AG04449 (cell line): ENCODE measurements around the gene MOG.

Experiments used
- CTCF ChIA-PET: fragments of 350-600 bp; formaldehyde crosslinking; extraction: SDS; loops from one replicate; lab custom pipeline; 2021; ENCODE audit warnings: antibody characterized with exemption; lab: Yijun Ruan, JAX
- POLR2A ChIA-PET: fragments of 400-600, 350-600 bp; formaldehyde crosslinking; extraction: SDS; loops from one replicate; lab custom pipeline; 2020; ENCODE audit warnings: antibody characterized with exemption, inconsistent platforms; lab: Yijun Ruan, JAX
- DNase-seq: peaks from one replicate; pipeline ENCODE4 v3.0.0-alpha.2; 2010; ENCODE audit warnings: low read depth, low spot score
- H3K4me3 ChIP-seq: 2 replicates; pipeline ENCODE4 v1.5.1; 2011; ENCODE audit warnings: low read depth, mild to moderate bottlenecking, control low read depth, low read length
- CTCF ChIP-seq: IDR thresholded peaks from one replicate; pipeline ENCODE4 v1.5.1; 2011; ENCODE audit warnings: mild to moderate bottlenecking, moderate library complexity, low read length, control low read depth, inconsistent platforms; ENCODE audit not compliant: insufficient read depth; ENCODE audit errors: missing control alignments

Gene MOG

GRCh38 chr6:29620630-29621029, 36.3 kb upstream of the MOG start:
- DNase-seq = no peak
- H3K4me3 ChIP-seq = no peak overlapping the region
- ChIA-PET POLR2A (interaction anchor here (0.6 kb wide), 1 partner anchor 690 kb away, joined by 4 read pairs; no protein-coding TSS in a partner anchor), CTCF (interaction anchor here (1.0 to 1.6 kb wide), 3 partner anchors 12 to 33 kb away, joined by 3 to 5 read pairs (median 4); no protein-coding TSS in a partner anchor)
- TF ChIP-seq CTCF = no peak

GRCh38 chr6:29624520-29624961, 32.4 kb upstream of the MOG start:
- no peak for DNase-seq
- ChIA-PET CTCF (interaction anchor here (1.4 to 34.7 kb wide), 2 partner anchors 13 to 32 kb away, joined by 5 to 692 read pairs; partner anchors contain the start of gene MOG), POLR2A (no interaction called here)
- TF ChIP-seq CTCF = no peak
- H3K4me3 ChIP-seq = no peak overlapping the region

GRCh38 chr6:29625337-29625930, 31.5 kb upstream of the MOG start:
- no peak for DNase-seq
- TF ChIP-seq CTCF = no peak
- POLR2A ChIA-PET = no interaction called here
- CTCF ChIA-PET = interaction anchor here (34.7 kb wide), 1 partner anchor 31 kb away, joined by 692 read pairs; the partner anchor contains the start of gene MOG
- H3K4me3 ChIP-seq = no peak overlapping the region

GRCh38 chr6:29626948-29627754, 29.7 kb upstream of the MOG start:
- ChIA-PET CTCF (interaction anchor here (1.0 to 34.7 kb wide), 3 partner anchors 13 to 29 kb away, joined by 3 to 692 read pairs (median 3); partner anchors contain the start of gene MOG), POLR2A (interaction anchor here (0.6 to 0.9 kb wide), 3 partner anchors 23 to 586 kb away, joined by 3 to 4 read pairs (median 3); partner anchors contain the start of gene TRIM26)
- H3K4me3 ChIP-seq = peak overlapping the region; percentile 77
- no peak for TF ChIP-seq CTCF
- no peak for DNase-seq

- H3K4me3 ChIP-seq = peak overlapping the region; percentile 77
- CTCF ChIA-PET = interaction anchor here (1.3 to 34.7 kb wide), 2 partner anchors 21 to 28 kb away, joined by 3 to 692 read pairs; partner anchors contain the start of gene MOG
- no peak for TF ChIP-seq CTCF
- POLR2A ChIA-PET = interaction anchor here (0.7 to 0.9 kb wide), 2 partner anchors 22 to 585 kb away, joined by 3 to 4 read pairs; partner anchors contain the start of gene TRIM26
- no peak for DNase-seq
Observed at GRCh38 chr6:29627755-29628418, 29.0 kb upstream of the MOG start.
